BJ (cell line): ENCODE results near the gene DNAJC5. TPM values are rescaled to one million over a fixed set of nuclear protein-coding genes. Genes with fewer than 3 reads are reported as not detected.

Experiments
- CTCF ChIA-PET: fragments of 350-600 bp; formaldehyde crosslinking; extraction: SDS; loops from one replicate; lab custom pipeline; 2021; ENCODE audit warnings: antibody characterized with exemption, inconsistent platforms; lab: Yijun Ruan, JAX
- POLR2A ChIA-PET: fragments of 300-600 bp; sonication (Branson Sonifier 250); formaldehyde crosslinking; extraction: SDS; loops from one replicate; lab custom pipeline; 2021; ENCODE audit warnings: antibody characterized with exemption; lab: Charles Lee
- DNase-seq: peaks from one replicate; pipeline ENCODE4 v3.0.0-alpha.2; 2011; ENCODE audit warnings: low read depth
- H3K27me3 ChIP-seq: 2 replicates; pipeline ENCODE4 v1.6.0; 2011; ENCODE audit warnings: low read length; ENCODE audit not compliant: control insufficient read depth, insufficient read depth
- H3K36me3 ChIP-seq: 2 replicates; pipeline ENCODE4 v1.5.1; 2011; ENCODE audit warnings: low read length; ENCODE audit not compliant: control insufficient read depth, insufficient read depth
- H3K4me3 ChIP-seq: 2 replicates; pipeline ENCODE4 v1.5.1; 2011; ENCODE audit warnings: low read depth, mild to moderate bottlenecking, control low read depth, low read length
- polyA plus RNA-seq: library from polyadenylated mRNA; depleted of rRNA; stranded (reverse); fragments of >200 nt; gene quantifications from 2 replicates; pipeline ENCODE4 v1.2.3, GENCODE V29; 2011
- TF ChIP-seq, protein P1 (sequence below): IDR thresholded peaks from 2 replicates; pipeline ENCODE4 v1.5.1; 2011; ENCODE audit warnings: low read depth, mild to moderate bottlenecking, control low read depth, inconsistent platforms, low read length, moderate library complexity; ENCODE audit not compliant: insufficient read depth

The DNAJC5 gene
- polyA plus RNA-seq, 1 experiment: 45.6 TPM

DNA sequence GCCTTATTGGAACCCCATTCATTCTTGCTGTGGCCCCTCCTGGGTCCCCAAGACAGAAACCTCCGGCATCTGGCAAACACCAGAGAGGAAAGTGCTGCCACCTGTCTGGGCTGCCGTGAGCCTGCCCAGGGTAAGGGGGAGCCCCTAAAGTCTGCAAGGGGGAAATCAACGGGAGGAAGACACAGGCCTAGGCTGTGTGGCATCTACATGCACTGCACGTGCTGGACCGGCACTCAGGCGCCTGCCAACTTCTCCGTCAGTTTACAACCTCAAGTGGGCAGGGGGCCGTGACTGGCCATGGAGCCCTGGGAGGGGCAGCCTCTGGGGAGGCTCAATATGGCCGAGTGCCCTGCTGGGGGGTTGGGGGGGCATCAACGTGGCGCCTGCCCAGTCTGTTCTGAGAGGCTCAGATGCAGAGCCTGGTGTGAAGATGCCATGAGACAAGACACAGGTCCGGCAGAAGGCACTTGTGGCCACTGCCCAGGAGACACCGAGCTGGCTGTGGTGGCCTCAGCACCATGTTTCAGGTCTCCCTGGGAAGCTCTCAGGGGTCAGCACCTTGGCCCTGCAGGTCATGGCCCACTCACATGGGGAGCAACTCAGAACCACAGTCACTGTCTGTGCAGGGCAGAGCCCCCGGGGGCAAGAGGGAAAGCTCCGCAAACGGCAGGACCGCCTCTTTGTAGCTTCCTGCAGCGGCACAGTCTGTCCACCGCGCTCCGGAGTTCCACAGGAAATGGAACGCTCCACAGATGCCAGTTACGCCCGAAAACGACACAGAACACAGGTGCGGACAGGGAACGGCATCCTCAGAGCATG, 52.9 kb downstream of the DNAJC5 start:
- Histone ChIP-seq H3K27me3 (no peaks in the 10 kb centered on the region), H3K4me3 (no peak overlapping the region), H3K36me3 (peaks cover 36% of the 10 kb centered on the region)
- POLR2A ChIA-PET: no interaction called here
- CTCF ChIA-PET: no interaction called here
- TF ChIP-seq, protein P1, sequence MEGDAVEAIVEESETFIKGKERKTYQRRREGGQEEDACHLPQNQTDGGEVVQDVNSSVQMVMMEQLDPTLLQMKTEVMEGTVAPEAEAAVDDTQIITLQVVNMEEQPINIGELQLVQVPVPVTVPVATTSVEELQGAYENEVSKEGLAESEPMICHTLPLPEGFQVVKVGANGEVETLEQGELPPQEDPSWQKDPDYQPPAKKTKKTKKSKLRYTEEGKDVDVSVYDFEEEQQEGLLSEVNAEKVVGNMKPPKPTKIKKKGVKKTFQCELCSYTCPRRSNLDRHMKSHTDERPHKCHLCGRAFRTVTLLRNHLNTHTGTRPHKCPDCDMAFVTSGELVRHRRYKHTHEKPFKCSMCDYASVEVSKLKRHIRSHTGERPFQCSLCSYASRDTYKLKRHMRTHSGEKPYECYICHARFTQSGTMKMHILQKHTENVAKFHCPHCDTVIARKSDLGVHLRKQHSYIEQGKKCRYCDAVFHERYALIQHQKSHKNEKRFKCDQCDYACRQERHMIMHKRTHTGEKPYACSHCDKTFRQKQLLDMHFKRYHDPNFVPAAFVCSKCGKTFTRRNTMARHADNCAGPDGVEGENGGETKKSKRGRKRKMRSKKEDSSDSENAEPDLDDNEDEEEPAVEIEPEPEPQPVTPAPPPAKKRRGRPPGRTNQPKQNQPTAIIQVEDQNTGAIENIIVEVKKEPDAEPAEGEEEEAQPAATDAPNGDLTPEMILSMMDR: no peak
- no peak for DNase-seq

DNA sequence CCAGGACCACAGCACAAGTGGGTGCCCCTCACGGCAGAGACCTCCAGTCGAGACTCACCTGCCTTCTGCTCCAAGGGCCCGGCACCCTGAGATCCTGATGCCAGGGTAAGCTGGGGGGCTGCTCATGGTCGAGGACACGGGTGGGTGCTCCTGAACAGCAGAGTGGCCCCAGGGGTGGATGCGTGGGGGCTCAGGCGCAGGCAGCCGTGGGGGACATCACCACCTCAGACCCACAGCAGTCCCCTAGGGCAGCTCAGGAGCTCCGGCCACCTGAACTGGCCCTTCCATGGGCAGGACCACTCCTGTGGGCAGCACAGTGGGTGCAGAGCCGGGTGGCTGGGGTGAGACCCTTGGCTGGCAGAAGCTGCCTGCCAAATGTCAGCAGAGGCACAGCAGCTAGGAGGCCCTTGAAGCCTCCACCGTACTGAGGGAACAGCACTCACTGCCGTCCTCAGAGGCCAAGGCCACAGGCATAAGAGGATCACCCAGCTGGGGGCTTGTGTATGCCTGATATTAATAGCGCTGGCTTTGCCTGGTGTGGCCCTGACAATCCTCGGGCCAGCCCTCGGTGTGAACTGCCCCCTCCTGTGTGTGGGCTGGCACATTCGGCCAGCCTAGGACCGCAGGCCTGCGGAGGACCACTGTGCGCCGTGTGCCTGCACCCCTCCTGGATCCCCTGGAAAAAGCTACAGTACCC, 55.9 kb downstream of the DNAJC5 start:
- no peak overlapping the region for H3K4me3 ChIP-seq
- H3K36me3 ChIP-seq: peaks cover 10% of the 10 kb centered on the region
- ChIA-PET POLR2A (no interaction called here), CTCF (interaction anchor here (1.0 to 1.8 kb wide), 2 partner anchors 23 to 119 kb away, joined by 3 to 8 read pairs; no protein-coding TSS in a partner anchor)
- DNase-seq: no peak
- H3K27me3 ChIP-seq: no peaks in the 10 kb centered on the region
- TF ChIP-seq, protein P1: no peak

DNA sequence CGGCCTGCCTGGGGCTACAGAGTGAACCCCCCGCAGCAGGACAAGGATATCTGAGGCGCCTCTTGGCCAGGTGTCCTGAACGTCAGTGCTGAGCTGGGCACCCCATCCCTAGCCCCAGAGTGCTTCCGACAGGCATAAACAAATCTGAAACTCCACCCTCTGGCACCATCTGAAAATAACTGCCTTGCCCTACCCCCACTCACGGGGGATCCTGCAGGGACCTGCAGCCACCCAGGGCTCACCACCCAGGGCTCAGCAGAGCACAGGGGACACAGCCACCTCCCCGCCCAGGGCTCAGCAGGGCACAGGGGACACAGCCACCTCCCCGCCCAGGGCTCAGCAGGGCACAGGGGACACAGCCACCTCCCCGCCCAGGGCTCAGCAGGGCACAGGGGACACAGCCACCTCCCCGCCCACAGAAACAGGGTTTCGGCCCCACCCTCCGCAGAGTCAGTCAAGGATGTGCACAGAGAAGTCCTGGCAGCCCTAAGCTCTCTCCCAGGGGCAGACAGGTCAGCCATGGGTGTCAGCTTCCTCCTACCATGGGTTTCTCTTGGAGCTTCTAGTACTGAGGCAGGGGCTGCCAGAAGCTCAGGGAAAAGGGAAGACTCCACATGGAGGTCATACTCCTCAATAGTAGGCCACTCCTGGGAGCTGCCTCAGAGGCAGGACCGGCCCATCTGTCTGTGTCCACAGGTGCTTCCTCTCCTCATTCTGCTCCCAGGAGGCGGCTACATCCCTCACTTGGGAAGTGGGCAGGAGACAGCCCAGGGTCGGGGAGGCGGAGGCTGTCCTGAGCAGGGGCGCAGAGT, 56.7 kb downstream of the DNAJC5 start:
- CTCF ChIA-PET: interaction anchor here (1.0 to 1.8 kb wide), 2 partner anchors 22 to 118 kb away, joined by 3 to 8 read pairs; no protein-coding TSS in a partner anchor
- TF ChIP-seq, protein P1: no peak
- no peaks in the 10 kb centered on the region for H3K27me3 ChIP-seq
- H3K36me3 ChIP-seq: peaks cover 7% of the 10 kb centered on the region
- DNase-seq: no peak
- no peak overlapping the region for H3K4me3 ChIP-seq
- POLR2A ChIA-PET: no interaction called here

DNA sequence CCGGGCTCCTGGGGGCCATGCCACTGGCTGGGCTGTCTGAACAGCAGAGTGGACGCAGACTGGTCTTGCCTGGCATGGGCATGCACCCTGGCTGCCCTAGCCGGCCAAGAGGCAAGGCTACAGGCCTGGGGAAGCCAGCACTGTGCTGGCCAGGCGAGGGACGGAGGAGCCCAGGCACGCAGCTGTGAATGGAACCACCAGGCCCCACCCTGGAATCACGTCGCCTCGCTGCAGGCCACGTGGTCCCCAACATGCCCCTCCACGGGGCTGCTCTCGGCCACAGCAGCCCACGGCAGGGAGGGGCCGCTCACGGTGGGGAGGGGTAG, 57.2 kb downstream of the DNAJC5 start:
- TF ChIP-seq, protein P1: no peak
- Histone ChIP-seq H3K4me3 (no peak overlapping the region), H3K27me3 (no peaks in the 10 kb centered on the region), H3K36me3 (peaks cover 7% of the 10 kb centered on the region)
- ChIA-PET POLR2A (no interaction called here), CTCF (no interaction called here)
- no peak for DNase-seq

DNA sequence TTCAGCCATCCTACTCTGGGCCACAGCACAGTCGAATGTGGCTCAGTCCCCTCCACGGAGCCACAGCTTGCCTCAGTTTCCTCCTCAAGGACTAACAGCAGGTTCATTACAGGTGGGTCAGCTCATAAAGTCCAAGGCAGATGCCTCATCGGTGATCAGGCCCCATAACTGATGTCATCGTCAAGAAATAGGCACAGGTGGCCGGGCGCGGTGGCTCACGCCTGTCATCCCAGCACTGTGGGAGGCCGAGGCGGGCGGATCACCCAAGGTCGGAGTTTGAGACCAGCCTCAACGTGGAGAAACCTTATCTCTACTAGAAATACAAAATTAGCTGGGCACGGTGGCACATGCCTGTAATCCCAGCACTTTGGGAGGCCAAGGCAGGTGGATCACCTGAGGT, 57.8 kb downstream of the DNAJC5 start:
- DNase-seq: no peak
- POLR2A ChIA-PET: no interaction called here
- no peak overlapping the region for H3K4me3 ChIP-seq
- CTCF ChIA-PET: no interaction called here
- H3K27me3 ChIP-seq: no peaks in the 10 kb centered on the region
- H3K36me3 ChIP-seq: peaks cover 6% of the 10 kb centered on the region; the same call in 1 of the 2 replicates
- TF ChIP-seq, protein P1: no peak
